Endothelial cell of umbilical vein (primary cell): ENCODE results near the gene MRM1.

ENCODE experiments used
- EZH2 ChIP-seq: IDR thresholded peaks from 2 replicates; pipeline ENCODE4 v1.6.1; 2012; ENCODE audit warnings: borderline replicate concordance, low read depth, mild to moderate bottlenecking, moderate library complexity, low read length, inconsistent platforms; ENCODE audit not compliant: severe bottlenecking
- FOS ChIP-seq: IDR thresholded peaks from 2 replicates; pipeline ENCODE4 v1.6.1; 2011; ENCODE audit warnings: mild to moderate bottlenecking, low read length, moderate library complexity, borderline replicate concordance; ENCODE audit not compliant: insufficient read depth
- POLR2A ChIP-seq: IDR thresholded peaks from 2 replicates; pipeline ENCODE4 v1.6.1; 2012; ENCODE audit warnings: low read depth, mild to moderate bottlenecking, control low read depth, low read length
- POLR2AphosphoS5 ChIP-seq: IDR thresholded peaks from 2 replicates; pipeline ENCODE4 v1.6.1; 2012; ENCODE audit warnings: low read depth, mild to moderate bottlenecking, control low read depth, low read length, moderate library complexity; ENCODE audit not compliant: insufficient read depth
- TF ChIP-seq, protein P1 (sequence below): IDR thresholded peaks from 2 replicates; pipeline ENCODE4 v1.6.1; 2011; ENCODE audit not compliant: insufficient read depth, insufficient read length
- TF ChIP-seq, protein P2 (sequence below), 2 donors: IDR thresholded peaks; 1 replicate in 1 of 2; 2 replicates in 1 of 2; pipeline ENCODE4 v1.5.1; 2011; ENCODE audit warnings: low read length in 2 of 2, mild to moderate bottlenecking in 2 of 2, moderate library complexity in 2 of 2, control low read depth in 1 of 2, inconsistent platforms in 1 of 2, low read depth in 1 of 2; ENCODE audit not compliant: insufficient read depth in 1 of 2; ENCODE audit errors: extremely low read depth in 1 of 2

DNA sequence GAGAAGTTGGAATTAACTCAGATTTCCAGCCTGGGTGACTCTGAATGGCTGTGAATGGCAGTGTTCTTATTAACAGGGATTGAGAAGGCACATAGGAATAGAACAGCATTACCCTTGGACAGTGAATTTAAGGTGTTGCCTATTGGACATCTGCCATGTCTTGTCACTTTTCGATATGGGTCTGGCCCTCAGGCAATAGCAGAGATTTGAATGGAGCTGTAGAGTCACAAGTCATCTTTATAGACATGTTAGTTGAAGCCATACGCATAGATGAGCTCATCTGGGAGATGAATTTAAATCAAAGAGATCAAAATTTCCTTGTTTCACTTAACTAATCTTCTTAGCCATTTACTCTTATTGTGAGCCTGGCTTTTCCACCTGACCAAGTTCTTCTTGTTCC, 24.6 kb upstream of the MRM1 start:
- TF ChIP-seq, protein P1, sequence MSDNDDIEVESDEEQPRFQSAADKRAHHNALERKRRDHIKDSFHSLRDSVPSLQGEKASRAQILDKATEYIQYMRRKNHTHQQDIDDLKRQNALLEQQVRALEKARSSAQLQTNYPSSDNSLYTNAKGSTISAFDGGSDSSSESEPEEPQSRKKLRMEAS = no peak
- TF ChIP-seq EZH2 (no peak), POLR2AphosphoS5 (no peak), FOS (no peak), POLR2A (no peak)
- TF ChIP-seq, protein P2, sequence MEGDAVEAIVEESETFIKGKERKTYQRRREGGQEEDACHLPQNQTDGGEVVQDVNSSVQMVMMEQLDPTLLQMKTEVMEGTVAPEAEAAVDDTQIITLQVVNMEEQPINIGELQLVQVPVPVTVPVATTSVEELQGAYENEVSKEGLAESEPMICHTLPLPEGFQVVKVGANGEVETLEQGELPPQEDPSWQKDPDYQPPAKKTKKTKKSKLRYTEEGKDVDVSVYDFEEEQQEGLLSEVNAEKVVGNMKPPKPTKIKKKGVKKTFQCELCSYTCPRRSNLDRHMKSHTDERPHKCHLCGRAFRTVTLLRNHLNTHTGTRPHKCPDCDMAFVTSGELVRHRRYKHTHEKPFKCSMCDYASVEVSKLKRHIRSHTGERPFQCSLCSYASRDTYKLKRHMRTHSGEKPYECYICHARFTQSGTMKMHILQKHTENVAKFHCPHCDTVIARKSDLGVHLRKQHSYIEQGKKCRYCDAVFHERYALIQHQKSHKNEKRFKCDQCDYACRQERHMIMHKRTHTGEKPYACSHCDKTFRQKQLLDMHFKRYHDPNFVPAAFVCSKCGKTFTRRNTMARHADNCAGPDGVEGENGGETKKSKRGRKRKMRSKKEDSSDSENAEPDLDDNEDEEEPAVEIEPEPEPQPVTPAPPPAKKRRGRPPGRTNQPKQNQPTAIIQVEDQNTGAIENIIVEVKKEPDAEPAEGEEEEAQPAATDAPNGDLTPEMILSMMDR (IDR thresholded peaks at IDR 0.05; ENCODE audit: extremely low read depth in 1 of 2, insufficient read depth in 1 of 2, low read depth in 1 of 2, low read length in 2 of 2) = no peak
